Fibroblast of lung (primary cell): ENCODE data around the gene UBTD1. TPM values are rescaled to one million over a fixed set of nuclear protein-coding genes. Genes with fewer than 3 reads are reported as not detected.

Experiments used
- DNase-seq, 2 donors: peaks; one replicate each; pipeline versions ENCODE4 v3.0.0 to v3.0.0-alpha.2; 2010; ENCODE audit warnings: low read depth in 2 of 2
- H2AFZ ChIP-seq: 2 replicates; pipeline ENCODE4 v1.5.1; 2012; ENCODE audit warnings: low read length, control low read depth, inconsistent platforms
- H3K27ac ChIP-seq: 2 replicates; pipeline ENCODE4 v1.5.1; 2011; ENCODE audit warnings: low read length, control low read depth; ENCODE audit not compliant: insufficient read depth
- H3K27me3 ChIP-seq: 2 replicates; pipeline ENCODE4 v1.5.1; 2011; ENCODE audit warnings: mild to moderate bottlenecking, low read length; ENCODE audit not compliant: control insufficient read depth, insufficient read depth
- H3K36me3 ChIP-seq: 2 replicates; pipeline ENCODE4 v1.5.1; 2011; ENCODE audit warnings: low read length; ENCODE audit not compliant: control insufficient read depth, insufficient read depth
- H3K4me1 ChIP-seq: 2 replicates; pipeline ENCODE4 v1.5.1; 2011; ENCODE audit warnings: low read length; ENCODE audit not compliant: control insufficient read depth, insufficient read depth; ENCODE audit errors: extremely low read depth
- H3K4me2 ChIP-seq: 2 replicates; pipeline ENCODE4 v1.5.1; 2011; ENCODE audit warnings: low read length, control low read depth; ENCODE audit not compliant: insufficient read depth; ENCODE audit errors: extremely low read depth
- H3K4me3 ChIP-seq, 4 experiments: fragments of 200-600 bp in 1 of 4; sonication (generic) in 1 of 4; replicated peaks in 1 of 4; 2 replicates each; pipeline ENCODE4 v1.5.1; 2011 to 2016; ENCODE audit warnings: low read length in 4 of 4, low read depth in 3 of 4, mild to moderate bottlenecking in 3 of 4, control low read depth in 2 of 4, inconsistent platforms in 1 of 4, mixed read lengths in 1 of 4; ENCODE audit not compliant: insufficient read depth in 1 of 4; ENCODE audit errors: control extremely low read depth in 1 of 4
- H3K79me2 ChIP-seq: 2 replicates; pipeline ENCODE4 v1.5.1; 2012; ENCODE audit warnings: mild to moderate bottlenecking, low read length, inconsistent platforms; ENCODE audit not compliant: control insufficient read depth, insufficient read depth
- H3K9ac ChIP-seq: 2 replicates; pipeline ENCODE4 v1.5.1; 2011; ENCODE audit warnings: mild to moderate bottlenecking, low read length, control low read depth; ENCODE audit not compliant: insufficient read depth
- H3K9me3 ChIP-seq: 2 replicates; pipeline ENCODE4 v1.5.1; 2012; ENCODE audit warnings: low read depth, low read length; ENCODE audit not compliant: control insufficient read depth, insufficient read depth
- H4K20me1 ChIP-seq: 2 replicates; pipeline ENCODE4 v1.5.1; 2011; ENCODE audit warnings: low read length; ENCODE audit not compliant: control insufficient read depth, insufficient read depth; ENCODE audit errors: extremely low read depth
- EZH2 ChIP-seq: IDR thresholded peaks from 2 replicates; pipeline ENCODE4 v1.5.1; 2012; ENCODE audit warnings: low read length, control low read depth, mild to moderate bottlenecking; ENCODE audit errors: missing control alignments
- polyA plus RNA-seq, 2 donors: library from polyadenylated mRNA; depleted of rRNA in 1 of 2; stranded (reverse) in 1 of 2; unstranded in 1 of 2; fragments of >200 nt; gene quantifications; 2 replicates each; pipeline ENCODE4 v1.2.1, GENCODE V29; 2011 to 2012; ENCODE audit warnings: missing spikeins in 1 of 2
- total RNA-seq: library from RNA; depleted of rRNA; stranded (reverse); fragments of >200 nt; gene quantifications from 2 replicates; pipeline ENCODE4 v1.2.1, GENCODE V29; 2014
- TF ChIP-seq, protein P1 (sequence below), 2 donors: IDR thresholded peaks in 1 of 2; conservative IDR thresholded peaks in 1 of 2; 1 replicate in 1 of 2; 2 replicates in 1 of 2; pipeline ENCODE4 v1.5.1; 2011 to 2012; ENCODE audit warnings: low read length in 2 of 2, control low read depth in 1 of 2, inconsistent platforms in 1 of 2, low read depth in 1 of 2, mild to moderate bottlenecking in 1 of 2

UBTD1 gene
- total and polyA plus RNA-seq, 2 donors (not counting 1 experiment from before 2014, with no cell fraction given): 10.7 to 22.0 TPM

- Histone ChIP-seq H3K36me3 (no peaks in the 10 kb centered on the region), H3K27me3 (no peaks in the 10 kb centered on the region), H3K4me2 (no peak overlapping the region), H3K79me2 (peaks cover 6% of the 10 kb centered on the region), H3K9me3 (no peaks in the 10 kb centered on the region), H2AFZ (no peak overlapping the region), H3K4me3 (no peak overlapping the region), H3K27ac (no peak overlapping the region), H3K4me1 (no peaks in the 10 kb centered on the region), H3K9ac (no peak overlapping the region), H4K20me1 (no peaks in the 10 kb centered on the region)
- no peak for DNase-seq
- no peak for TF ChIP-seq EZH2
- TF ChIP-seq, protein P1, sequence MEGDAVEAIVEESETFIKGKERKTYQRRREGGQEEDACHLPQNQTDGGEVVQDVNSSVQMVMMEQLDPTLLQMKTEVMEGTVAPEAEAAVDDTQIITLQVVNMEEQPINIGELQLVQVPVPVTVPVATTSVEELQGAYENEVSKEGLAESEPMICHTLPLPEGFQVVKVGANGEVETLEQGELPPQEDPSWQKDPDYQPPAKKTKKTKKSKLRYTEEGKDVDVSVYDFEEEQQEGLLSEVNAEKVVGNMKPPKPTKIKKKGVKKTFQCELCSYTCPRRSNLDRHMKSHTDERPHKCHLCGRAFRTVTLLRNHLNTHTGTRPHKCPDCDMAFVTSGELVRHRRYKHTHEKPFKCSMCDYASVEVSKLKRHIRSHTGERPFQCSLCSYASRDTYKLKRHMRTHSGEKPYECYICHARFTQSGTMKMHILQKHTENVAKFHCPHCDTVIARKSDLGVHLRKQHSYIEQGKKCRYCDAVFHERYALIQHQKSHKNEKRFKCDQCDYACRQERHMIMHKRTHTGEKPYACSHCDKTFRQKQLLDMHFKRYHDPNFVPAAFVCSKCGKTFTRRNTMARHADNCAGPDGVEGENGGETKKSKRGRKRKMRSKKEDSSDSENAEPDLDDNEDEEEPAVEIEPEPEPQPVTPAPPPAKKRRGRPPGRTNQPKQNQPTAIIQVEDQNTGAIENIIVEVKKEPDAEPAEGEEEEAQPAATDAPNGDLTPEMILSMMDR (conservative IDR thresholded peaks at IDR 0.05 in 1 of 2, IDR thresholded peaks at IDR 0.05 in 1 of 2; ENCODE audit: low read depth in 1 of 2, low read length in 2 of 2): no peak
These were observed 10.5 kb downstream of the UBTD1 start for GRCh38 chr10:97509120-97509680.

DNA sequence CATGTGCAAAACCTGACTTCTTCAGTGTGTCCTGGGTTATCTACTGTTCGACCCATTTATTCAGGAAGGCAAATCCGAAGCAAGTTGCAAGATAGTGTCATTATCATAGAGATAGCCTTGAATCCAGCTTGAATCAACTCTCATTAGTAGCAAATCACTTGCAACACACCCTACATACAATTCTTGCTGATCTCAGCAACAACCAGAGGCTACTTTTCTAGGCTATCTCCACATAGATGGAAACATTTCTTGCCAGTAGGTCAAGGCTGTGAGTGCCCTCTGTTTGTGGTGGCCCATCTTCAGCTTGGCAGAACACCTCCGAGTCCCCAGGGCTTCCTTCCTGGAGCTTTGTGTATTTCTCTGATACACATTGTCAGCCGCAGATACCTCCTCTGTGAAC lies 12.0 kb downstream of the UBTD1 start:
- no peak overlapping the region for H3K9ac ChIP-seq
- H4K20me1 ChIP-seq: no peaks in the 10 kb centered on the region
- no peaks in the 10 kb centered on the region for H3K36me3 ChIP-seq
- H3K27ac ChIP-seq: no peak overlapping the region
- H2AFZ ChIP-seq: no peak overlapping the region
- no peak for DNase-seq
- H3K4me3 ChIP-seq: no peak overlapping the region
- TF ChIP-seq, protein P1 (conservative IDR thresholded peaks at IDR 0.05 in 1 of 2, IDR thresholded peaks at IDR 0.05 in 1 of 2; ENCODE audit: low read depth in 1 of 2, low read length in 2 of 2): no peak
- no peak for TF ChIP-seq EZH2
- H3K4me1 ChIP-seq: no peaks in the 10 kb centered on the region
- H3K27me3 ChIP-seq: no peaks in the 10 kb centered on the region
- H3K79me2 ChIP-seq: peaks cover 5% of the 10 kb centered on the region
- no peak overlapping the region for H3K4me2 ChIP-seq
- no peaks in the 10 kb centered on the region for H3K9me3 ChIP-seq

GRCh38 chr10:97511711-97512440 lies 13.2 kb downstream of the UBTD1 start:
- H3K79me2 ChIP-seq: peaks cover 3% of the 10 kb centered on the region

More at GRCh38 chr10:97511711-97512440, 13.2 kb downstream of the UBTD1 start:
- Histone ChIP-seq H3K9ac (no peak overlapping the region), H3K27me3 (no peaks in the 10 kb centered on the region), H3K27ac (no peak overlapping the region), H3K9me3 (no peaks in the 10 kb centered on the region), H2AFZ (no peak overlapping the region), H3K36me3 (no peaks in the 10 kb centered on the region), H3K4me2 (no peak overlapping the region), H3K4me3 (no peak overlapping the region), H4K20me1 (no peaks in the 10 kb centered on the region), H3K4me1 (no peaks in the 10 kb centered on the region)
- TF ChIP-seq EZH2: no peak
- TF ChIP-seq, protein P1 (conservative IDR thresholded peaks at IDR 0.05 in 1 of 2, IDR thresholded peaks at IDR 0.05 in 1 of 2; ENCODE audit: low read depth in 1 of 2, low read length in 2 of 2): no peak
- DNase-seq: no peak
